Measurements from ENCODE around the gene GRID1. TPM values are rescaled to one million over a fixed set of nuclear protein-coding genes. Genes with fewer than 3 reads are reported as not detected.

GRID1 gene
- total RNA-seq, 1 experiment from 2014 or later: not detected

- H3K79me2 ChIP-seq (ENCODE audit: low read depth): no peaks in the 10 kb centered on the region
- POLR2A ChIA-PET (ENCODE audit: unreplicated experiment): no interaction called here
- H3K27me3 ChIP-seq (ENCODE audit: insufficient read depth, low read depth): peaks cover 13% of the 10 kb centered on the region
- no peaks in the 10 kb centered on the region for H4K20me1 ChIP-seq (ENCODE audit: insufficient read depth)
- DNase-seq: no peak
- intact Hi-C loops (cut with micrococcal nuclease; ENCODE audit: unreplicated experiment): no loop called here
- BruUV-seq (replicated peaks): no TSS peak
- TF ChIP-seq EZH2 (IDR thresholded peaks at IDR 0.05; ENCODE audit: low read depth) (no peak), CTCF (conservative IDR thresholded peaks at IDR 0.05) (no peak)
- CTCF ChIA-PET: no interaction called here
- no peak overlapping the region for H3K4me3 ChIP-seq
- no peak overlapping the region for H3K4me2 ChIP-seq
- no peak overlapping the region for H2AFZ ChIP-seq
- H3K9me2 ChIP-seq (ENCODE audit: insufficient read depth): no peaks in the 10 kb centered on the region
- no peak overlapping the region for H3K27ac ChIP-seq
- no peaks in the 10 kb centered on the region for H3K9me3 ChIP-seq (ENCODE audit: insufficient read depth, low read depth)
- H3F3A ChIP-seq (ENCODE audit: insufficient read depth, low read depth): no peaks in the 10 kb centered on the region
- H3K36me3 ChIP-seq (ENCODE audit: low read depth): no peaks in the 10 kb centered on the region
- H3K4me1 ChIP-seq (replicated peaks; ENCODE audit: insufficient read depth): no peaks in the 10 kb centered on the region
These were observed 241.9 kb downstream of the GRID1 start for GRCh38 chr10:86124734-86125133.

GRCh38 chr10:86123715-86124114 is 242.9 kb downstream of the GRID1 start:
- CTCF ChIA-PET: no interaction called here
- Histone ChIP-seq H3K4me3 (no peak overlapping the region), H3K27me3 (ENCODE audit: insufficient read depth, low read depth) (peaks cover 13% of the 10 kb centered on the region), H3K9me3 (ENCODE audit: insufficient read depth, low read depth) (no peaks in the 10 kb centered on the region), H3K27ac (no peak overlapping the region), H3K4me2 (no peak overlapping the region), H3K36me3 (ENCODE audit: low read depth) (no peaks in the 10 kb centered on the region), H3K4me1 (replicated peaks; ENCODE audit: insufficient read depth) (no peaks in the 10 kb centered on the region), H4K20me1 (ENCODE audit: insufficient read depth) (no peaks in the 10 kb centered on the region), H3K79me2 (ENCODE audit: low read depth) (no peaks in the 10 kb centered on the region), H3K9me2 (ENCODE audit: insufficient read depth) (no peaks in the 10 kb centered on the region), H2AFZ (no peak overlapping the region), H3F3A (ENCODE audit: insufficient read depth, low read depth) (no peaks in the 10 kb centered on the region)
- intact Hi-C loops (cut with micrococcal nuclease; ENCODE audit: unreplicated experiment): no loop called here
- POLR2A ChIA-PET (ENCODE audit: unreplicated experiment): no interaction called here
- no peak for DNase-seq
- TF ChIP-seq CTCF (conservative IDR thresholded peaks at IDR 0.05) (no peak), EZH2 (IDR thresholded peaks at IDR 0.05; ENCODE audit: low read depth) (no peak)
- no TSS peak for BruUV-seq (replicated peaks)

GRCh38 chr10:86123304-86123703 is 243.3 kb downstream of the GRID1 start:
- ChIA-PET POLR2A (ENCODE audit: unreplicated experiment) (no interaction called here), CTCF (no interaction called here)
- Histone ChIP-seq H2AFZ (no peak overlapping the region), H3K4me3 (no peak overlapping the region), H3K4me1 (replicated peaks; ENCODE audit: insufficient read depth) (no peaks in the 10 kb centered on the region), H3K36me3 (ENCODE audit: low read depth) (no peaks in the 10 kb centered on the region), H3K79me2 (ENCODE audit: low read depth) (no peaks in the 10 kb centered on the region), H3F3A (ENCODE audit: insufficient read depth, low read depth) (no peaks in the 10 kb centered on the region), H3K9me2 (ENCODE audit: insufficient read depth) (no peaks in the 10 kb centered on the region), H3K4me2 (no peak overlapping the region), H3K27me3 (ENCODE audit: insufficient read depth, low read depth) (peaks cover 13% of the 10 kb centered on the region), H3K27ac (no peak overlapping the region), H3K9me3 (ENCODE audit: insufficient read depth, low read depth) (no peaks in the 10 kb centered on the region), H4K20me1 (ENCODE audit: insufficient read depth) (no peaks in the 10 kb centered on the region)
- no TSS peak for BruUV-seq (replicated peaks)
- intact Hi-C loops (cut with micrococcal nuclease; ENCODE audit: unreplicated experiment): no loop called here
- TF ChIP-seq EZH2 (IDR thresholded peaks at IDR 0.05; ENCODE audit: low read depth) (no peak), CTCF (conservative IDR thresholded peaks at IDR 0.05) (no peak)
- DNase-seq: no peak
